A549 (cell line): Measurements from ENCODE around the gene NEK7.

Experiments used
- EP300 ChIP-seq, 2 experiments: fragments of >200 bp; sonication (Bioruptor Twin); formaldehyde crosslinking; IDR thresholded peaks; 2 replicates in 1 of 2; 3 replicates in 1 of 2; pipeline ENCODE4 v1.6.1; 2016 to 2017
- JUNB ChIP-seq: fragments of >200 bp; sonication (Bioruptor Twin); formaldehyde crosslinking; IDR thresholded peaks from 2 replicates; pipeline ENCODE4 v1.6.1; 2016
- PBX3 ChIP-seq: IDR thresholded peaks from 2 replicates; pipeline ENCODE4 v1.6.1; 2012
- POLR2A ChIP-seq: IDR thresholded peaks from 2 replicates; pipeline ENCODE4 v1.6.1; 2012; ENCODE audit warnings: mild to moderate bottlenecking, low read length
- RAD21 ChIP-seq, 2 experiments: fragments of >200 bp in 1 of 2; sonication (Bioruptor Twin) in 1 of 2; formaldehyde crosslinking in 1 of 2; IDR thresholded peaks in 1 of 2; conservative IDR thresholded peaks in 1 of 2; 2 replicates in 1 of 2; 3 replicates in 1 of 2; pipeline ENCODE4 v1.6.1; 2012 to 2018; ENCODE audit warnings: inconsistent platforms in 1 of 2
- TP53 ChIP-seq: fragments of 250-450 bp; sonication (Bioruptor Pico); IDR thresholded peaks from 2 replicates; pipeline ENCODE4 v1.5.0; 2021; ENCODE audit warnings: mild to moderate bottlenecking, moderate library complexity
- TF ChIP-seq, protein P1 (sequence below): fragments of >200 bp; sonication (Bioruptor Twin); formaldehyde crosslinking; IDR thresholded peaks from 3 replicates; pipeline ENCODE4 v1.5.1; 2016

DNA sequence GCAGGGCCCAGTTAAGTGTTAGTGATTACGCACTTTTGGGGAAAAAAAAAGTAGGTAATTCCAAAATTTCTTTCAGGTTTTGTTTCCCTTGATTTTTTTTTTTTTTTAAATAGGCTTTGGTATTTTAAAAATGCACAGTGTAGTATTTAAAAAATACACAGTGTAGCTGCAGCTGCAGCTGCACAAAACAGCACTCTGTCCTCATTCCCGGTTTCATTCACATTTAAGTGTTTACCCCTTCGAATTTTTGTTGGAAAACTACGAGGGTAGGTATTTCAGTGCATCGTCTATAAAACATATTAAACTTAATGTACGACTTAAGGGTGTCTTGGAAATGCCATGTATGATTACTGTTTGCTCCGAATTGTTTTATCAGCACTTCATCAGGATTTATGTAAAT lies 3.4 kb downstream of the NEK7 start:
- TF ChIP-seq, protein P1, sequence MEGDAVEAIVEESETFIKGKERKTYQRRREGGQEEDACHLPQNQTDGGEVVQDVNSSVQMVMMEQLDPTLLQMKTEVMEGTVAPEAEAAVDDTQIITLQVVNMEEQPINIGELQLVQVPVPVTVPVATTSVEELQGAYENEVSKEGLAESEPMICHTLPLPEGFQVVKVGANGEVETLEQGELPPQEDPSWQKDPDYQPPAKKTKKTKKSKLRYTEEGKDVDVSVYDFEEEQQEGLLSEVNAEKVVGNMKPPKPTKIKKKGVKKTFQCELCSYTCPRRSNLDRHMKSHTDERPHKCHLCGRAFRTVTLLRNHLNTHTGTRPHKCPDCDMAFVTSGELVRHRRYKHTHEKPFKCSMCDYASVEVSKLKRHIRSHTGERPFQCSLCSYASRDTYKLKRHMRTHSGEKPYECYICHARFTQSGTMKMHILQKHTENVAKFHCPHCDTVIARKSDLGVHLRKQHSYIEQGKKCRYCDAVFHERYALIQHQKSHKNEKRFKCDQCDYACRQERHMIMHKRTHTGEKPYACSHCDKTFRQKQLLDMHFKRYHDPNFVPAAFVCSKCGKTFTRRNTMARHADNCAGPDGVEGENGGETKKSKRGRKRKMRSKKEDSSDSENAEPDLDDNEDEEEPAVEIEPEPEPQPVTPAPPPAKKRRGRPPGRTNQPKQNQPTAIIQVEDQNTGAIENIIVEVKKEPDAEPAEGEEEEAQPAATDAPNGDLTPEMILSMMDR, result no peak
- TF ChIP-seq TP53 (CRISPR knock-in tag) (no peak), RAD21 (conservative IDR thresholded peaks at IDR 0.05 in 1 of 2, IDR thresholded peaks at IDR 0.05 in 1 of 2) (no peak), EP300 (IDR thresholded peaks at IDR 0.05) (no peak), POLR2A (no peak), JUNB (no peak), PBX3 (no peak)
